SK-N-SH (cell line): Measurements from ENCODE around the gene NOTCH2. TPM values are rescaled to one million over a fixed set of nuclear protein-coding genes. Genes with fewer than 3 reads are reported as not detected.

Experiments used
- CTCF ChIA-PET: fragments of 300-600, 350-600 bp; formaldehyde crosslinking; extraction: SDS; loops from one replicate; lab custom pipeline; 2021; lab: Yijun Ruan, JAX
- POLR2A ChIA-PET: fragments of 350-600 bp; sonication (Branson Sonifier 250); formaldehyde crosslinking; extraction: SDS; loops from one replicate; lab custom pipeline; 2020; ENCODE audit warnings: antibody characterized with exemption, inconsistent platforms; lab: Yijun Ruan, JAX
- DNase-seq: peaks from one replicate; pipeline ENCODE4 v3.0.0; 2012
- H2AFZ ChIP-seq: fragments of 200-600 bp; sonication (generic); 2 replicates; pipeline ENCODE4 v1.8.1; 2016; ENCODE audit warnings: antibody characterized with exemption, mild to moderate bottlenecking, low read depth
- H3F3A ChIP-seq: fragments of 200-600 bp; sonication (generic); replicated peaks from 2 replicates; pipeline ENCODE3; 2016; ENCODE audit warnings: antibody characterized with exemption, mild to moderate bottlenecking; ENCODE audit not compliant: insufficient read depth
- H3K27ac ChIP-seq, 2 experiments: fragments of 200-500 bp in 1 of 2; fragments of 200-600 bp in 1 of 2; sonication (Bioruptor generic) in 1 of 2; sonication (generic), shearing (Covaris generic) in 1 of 2; 2 replicates each; pipeline versions ENCODE4 v1.5.1 to v1.6.1; 2014 to 2016; ENCODE audit warnings: low read depth in 2 of 2, inconsistent platforms in 1 of 2, low read length in 1 of 2, mild to moderate bottlenecking in 1 of 2, mixed read lengths in 1 of 2
- H3K27me3 ChIP-seq: fragments of 200-600 bp; sonication (generic), shearing (Covaris generic); 2 replicates; pipeline ENCODE4 v1.6.1; 2016; ENCODE audit warnings: mixed run types; ENCODE audit not compliant: insufficient read depth
- H3K36me3 ChIP-seq, 2 experiments: fragments of 200-500 bp in 1 of 2; fragments of 200-600 bp in 1 of 2; sonication (Bioruptor generic) in 1 of 2; sonication (generic) in 1 of 2; replicated peaks in 1 of 2; 2 replicates each; pipeline versions ENCODE3 to v1.5.1; 2014 to 2016; ENCODE audit warnings: low read length in 1 of 2, mild to moderate bottlenecking in 1 of 2; ENCODE audit not compliant: insufficient read depth in 2 of 2, control insufficient read depth in 1 of 2
- H3K4me1 ChIP-seq, 2 experiments: fragments of 200-500 bp in 1 of 2; fragments of 200-600 bp in 1 of 2; sonication (Bioruptor generic) in 1 of 2; sonication (generic), shearing (Covaris generic) in 1 of 2; 2 replicates each; pipeline versions ENCODE4 v1.5.1 to v1.6.1; 2014 to 2016; ENCODE audit warnings: low read depth in 1 of 2, low read length in 1 of 2, mixed run types in 1 of 2; ENCODE audit not compliant: insufficient read depth in 2 of 2, control insufficient read depth in 1 of 2
- H3K4me2 ChIP-seq: fragments of 200-600 bp; sonication (generic), shearing (Covaris generic); 2 replicates; pipeline ENCODE4 v1.6.1; 2017; ENCODE audit warnings: mixed run types
- H3K4me3 ChIP-seq, 2 experiments: fragments of 200-500 bp in 1 of 2; fragments of 200-600 bp in 1 of 2; sonication (Bioruptor generic) in 1 of 2; sonication (generic), shearing (Covaris generic) in 1 of 2; 2 replicates each; pipeline versions ENCODE4 v1.5.1 to v1.8.1; 2014 to 2016; ENCODE audit warnings: low read depth in 2 of 2, inconsistent platforms in 1 of 2, low read length in 1 of 2, mild to moderate bottlenecking in 1 of 2, mixed read lengths in 1 of 2, moderate library complexity in 1 of 2
- H3K79me2 ChIP-seq: fragments of 200-600 bp; sonication (generic); 2 replicates; pipeline ENCODE4 v1.8.1; 2017; ENCODE audit warnings: mild to moderate bottlenecking; ENCODE audit not compliant: insufficient read depth
- H3K9ac ChIP-seq: fragments of 200-600 bp; sonication (generic); 2 replicates; pipeline ENCODE4 v1.6.1; 2017; ENCODE audit warnings: mixed run types
- H3K9me2 ChIP-seq: fragments of 200-600 bp; sonication (generic); 2 replicates; pipeline ENCODE4 v1.6.1; 2017; ENCODE audit warnings: mixed run types
- H3K9me3 ChIP-seq: fragments of 200-600 bp; sonication (generic); 2 replicates; pipeline ENCODE4 v1.6.1; 2017; ENCODE audit warnings: mixed run types, mild to moderate bottlenecking, moderate library complexity
- H4K20me1 ChIP-seq: fragments of 200-600 bp; sonication (generic); 2 replicates; pipeline ENCODE4 v1.6.1; 2017; ENCODE audit warnings: mild to moderate bottlenecking, mixed run types; ENCODE audit not compliant: insufficient read depth
- CHD2 ChIP-seq: fragments of 150-350 bp; IDR thresholded peaks from 2 replicates; pipeline ENCODE4 v1.6.1; 2018; ENCODE audit warnings: low read length; ENCODE audit not compliant: partially characterized antibody
- EP300 ChIP-seq, 2 experiments: IDR thresholded peaks; 2 replicates each; pipeline versions ENCODE4 v1.4.0 to v1.6.1; 2012; ENCODE audit warnings: borderline replicate concordance in 1 of 2, low read depth in 1 of 2, low read length in 1 of 2
- FOXJ3 ChIP-seq: sonication (generic); formaldehyde crosslinking; IDR thresholded peaks from 2 replicates; pipeline ENCODE4 v1.5.1; 2020; ENCODE audit warnings: mild to moderate bottlenecking, missing genetic modification reagents
- FOXM1 ChIP-seq: IDR thresholded peaks from 2 replicates; pipeline ENCODE4 v1.4.0; 2012; ENCODE audit warnings: low read depth, mild to moderate bottlenecking
- GABPA ChIP-seq: IDR thresholded peaks from 2 replicates; pipeline ENCODE4 v1.4.0; 2012; ENCODE audit warnings: low read depth, mild to moderate bottlenecking
- GATA2 ChIP-seq: sonication (generic); formaldehyde crosslinking; IDR thresholded peaks from 2 replicates; pipeline ENCODE4 v1.5.0; 2020; ENCODE audit warnings: mild to moderate bottlenecking, missing genetic modification reagents
- JUND ChIP-seq: IDR thresholded peaks from 2 replicates; pipeline ENCODE4 v1.4.0; 2012
- NFIC ChIP-seq: IDR thresholded peaks from 2 replicates; pipeline ENCODE4 v1.4.0; 2012; ENCODE audit warnings: borderline replicate concordance
- PBX3 ChIP-seq: IDR thresholded peaks from 2 replicates; pipeline ENCODE4; 2012
- POLR2AphosphoS5 ChIP-seq: IDR thresholded peaks from 2 replicates; pipeline ENCODE4 v1.6.1; 2012; ENCODE audit warnings: low read depth, low read length
- RAD21 ChIP-seq: IDR thresholded peaks from 2 replicates; pipeline ENCODE4 v1.6.1; 2012; ENCODE audit warnings: mild to moderate bottlenecking, low read length
- RFX5 ChIP-seq: IDR thresholded peaks from 2 replicates; pipeline ENCODE4 v1.6.1; 2012; ENCODE audit warnings: mild to moderate bottlenecking, improper control_type of control experiment, low read length
- RXRA ChIP-seq: IDR thresholded peaks from 2 replicates; pipeline ENCODE4 v1.4.0; 2012; ENCODE audit warnings: low read depth, mild to moderate bottlenecking, borderline replicate concordance
- SIN3A ChIP-seq: IDR thresholded peaks from 2 replicates; pipeline ENCODE4 v1.6.1; 2012; ENCODE audit warnings: low read depth, mild to moderate bottlenecking, low read length, moderate library complexity, borderline replicate concordance
- SMC3 ChIP-seq: IDR thresholded peaks from 2 replicates; pipeline ENCODE4 v1.6.1; 2012; ENCODE audit warnings: low read depth, low read length, improper control_type of control experiment
- TAF1 ChIP-seq: IDR thresholded peaks from 2 replicates; pipeline ENCODE4 v1.6.1; 2012; ENCODE audit warnings: low read depth, mild to moderate bottlenecking, low read length, moderate library complexity, borderline replicate concordance
- TCF12 ChIP-seq: IDR thresholded peaks from 2 replicates; pipeline ENCODE4 v1.4.0; 2012
- USF1 ChIP-seq: IDR thresholded peaks from 2 replicates; pipeline ENCODE4 v1.4.0; 2012; ENCODE audit warnings: low read depth, borderline replicate concordance
- USF2 ChIP-seq: fragments of 150-350 bp; IDR thresholded peaks from 2 replicates; pipeline ENCODE4 v1.6.1; 2017; ENCODE audit warnings: antibody characterized with exemption, low read length, low read depth, borderline replicate concordance
- ZBTB33 ChIP-seq: IDR thresholded peaks from 2 replicates; pipeline ENCODE4 v1.4.0; 2012; ENCODE audit warnings: low read depth, borderline replicate concordance
- whole genome bisulfite sequencing: methylation state at CpG from one replicate; pipeline ENCODE4 v1.1.6; 2017; ENCODE audit warnings: low lambda C conversion rate; 5-methylcytosine and 5-hydroxymethylcytosine counted together
- polyA plus RNA-seq, 3 experiments: library from polyadenylated mRNA; depleted of rRNA; stranded (reverse); fragments of >200 nt; gene quantifications; 2 replicates each; pipeline ENCODE4 v1.2.3, GENCODE V29; 2012

Gene NOTCH2
- polyA plus RNA-seq, 1 of the 3 experiments (the other 2 are of a cell fraction), result 23.0 TPM

- TF ChIP-seq GABPA (no peak), TCF12 (no peak), NFIC (no peak), TAF1 (no peak), PBX3 (no peak), RFX5 (no peak), ZBTB33 (no peak), POLR2AphosphoS5 (no peak), JUND (no peak), FOXJ3 (CRISPR knock-in tag) (no peak), GATA2 (no peak)
- TF ChIP-seq, all 33 proteins: peak for 0
- Histone ChIP-seq H3K9ac (no peak overlapping the region), H3K27ac (no peak overlapping the region), H3K9me3 (no peaks in the 10 kb centered on the region), H3K9me2 (no peaks in the 10 kb centered on the region), H2AFZ (no peak overlapping the region), H3K4me1 (no peaks in the 10 kb centered on the region), H3F3A (peaks cover 5% of the 10 kb centered on the region), H3K27me3 (no peaks in the 10 kb centered on the region), H3K36me3 (peaks cover 76 to 85% of the 10 kb centered on the region in 2 experiments), H3K4me2 (no peak overlapping the region), H4K20me1 (no peaks in the 10 kb centered on the region), H3K4me3 (no peak overlapping the region), H3K79me2 (peaks cover 10% of the 10 kb centered on the region; the same call in 1 of the 2 replicates)
- DNase-seq, result no peak
- POLR2A ChIA-PET, result no interaction called here
- 72% methylated on average over 1 of the region's 1 CpG for WGBS
- CTCF ChIA-PET, result interaction anchor here (1.3 to 2.4 kb wide), 3 partner anchors 8 to 65 kb away, joined by 4 to 17 read pairs (median 5); no protein-coding TSS in a partner anchor
These were observed 134.1 kb downstream of the NOTCH2 start for GRCh38 chr1:119935373-119935772.

GRCh38 chr1:119933397-119933796, 136.1 kb downstream of the NOTCH2 start:
- Histone ChIP-seq H4K20me1 (no peaks in the 10 kb centered on the region), H3K9me3 (no peaks in the 10 kb centered on the region), H2AFZ (no peak overlapping the region), H3K27me3 (no peaks in the 10 kb centered on the region), H3K9ac (no peak overlapping the region), H3K9me2 (no peaks in the 10 kb centered on the region), H3K79me2 (peaks cover 10% of the 10 kb centered on the region; the same call in 1 of the 2 replicates), H3K36me3 (peaks cover 75 to 84% of the 10 kb centered on the region in 2 experiments), H3K4me3 (no peak overlapping the region), H3K27ac (no peak overlapping the region), H3F3A (peaks cover 5% of the 10 kb centered on the region), H3K4me1 (no peaks in the 10 kb centered on the region), H3K4me2 (no peak overlapping the region)
- CTCF ChIA-PET, result interaction anchor here (1.3 to 2.4 kb wide), 2 partner anchors 13 to 15 kb away, joined by 5 to 17 read pairs; no protein-coding TSS in a partner anchor
- POLR2A ChIA-PET, result no interaction called here
- no peak for DNase-seq
- TF ChIP-seq JUND (no peak), EP300 (IDR thresholded peaks at IDR 0.05; ENCODE audit: borderline replicate concordance in 1 of 2, low read depth in 1 of 2, low read length in 1 of 2) (no peak), USF2 (no peak), RAD21 (no peak), FOXM1 (no peak), TAF1 (no peak), USF1 (no peak), RXRA (no peak), POLR2AphosphoS5 (no peak), SIN3A (no peak), GABPA (no peak), GATA2 (no peak), SMC3 (no peak), CHD2 (no peak)
